SK-N-SH (cell line): ENCODE results near the gene LRRK2. TPM values are rescaled to one million over a fixed set of nuclear protein-coding genes. Genes with fewer than 3 reads are reported as not detected.

Experiments
- CTCF ChIA-PET: fragments of 300-600, 350-600 bp; formaldehyde crosslinking; extraction: SDS; loops from one replicate; lab custom pipeline; 2021; lab: Yijun Ruan, JAX
- POLR2A ChIA-PET: fragments of 350-600 bp; sonication (Branson Sonifier 250); formaldehyde crosslinking; extraction: SDS; loops from one replicate; lab custom pipeline; 2020; ENCODE audit warnings: antibody characterized with exemption, inconsistent platforms; lab: Yijun Ruan, JAX
- DNase-seq: peaks from one replicate; pipeline ENCODE4 v3.0.0; 2012
- H2AFZ ChIP-seq: fragments of 200-600 bp; sonication (generic); 2 replicates; pipeline ENCODE4 v1.8.1; 2016; ENCODE audit warnings: antibody characterized with exemption, mild to moderate bottlenecking, low read depth
- H3F3A ChIP-seq: fragments of 200-600 bp; sonication (generic); replicated peaks from 2 replicates; pipeline ENCODE3; 2016; ENCODE audit warnings: antibody characterized with exemption, mild to moderate bottlenecking; ENCODE audit not compliant: insufficient read depth
- H3K27ac ChIP-seq, 2 experiments: fragments of 200-500 bp in 1 of 2; fragments of 200-600 bp in 1 of 2; sonication (Bioruptor generic) in 1 of 2; sonication (generic), shearing (Covaris generic) in 1 of 2; 2 replicates each; pipeline versions ENCODE4 v1.5.1 to v1.6.1; 2014 to 2016; ENCODE audit warnings: low read depth in 2 of 2, inconsistent platforms in 1 of 2, low read length in 1 of 2, mild to moderate bottlenecking in 1 of 2, mixed read lengths in 1 of 2
- H3K27me3 ChIP-seq: fragments of 200-600 bp; sonication (generic), shearing (Covaris generic); 2 replicates; pipeline ENCODE4 v1.6.1; 2016; ENCODE audit warnings: mixed run types; ENCODE audit not compliant: insufficient read depth
- H3K36me3 ChIP-seq, 2 experiments: fragments of 200-500 bp in 1 of 2; fragments of 200-600 bp in 1 of 2; sonication (Bioruptor generic) in 1 of 2; sonication (generic) in 1 of 2; replicated peaks in 1 of 2; 2 replicates each; pipeline versions ENCODE3 to v1.5.1; 2014 to 2016; ENCODE audit warnings: low read length in 1 of 2, mild to moderate bottlenecking in 1 of 2; ENCODE audit not compliant: insufficient read depth in 2 of 2, control insufficient read depth in 1 of 2
- H3K4me1 ChIP-seq, 2 experiments: fragments of 200-500 bp in 1 of 2; fragments of 200-600 bp in 1 of 2; sonication (Bioruptor generic) in 1 of 2; sonication (generic), shearing (Covaris generic) in 1 of 2; 2 replicates each; pipeline versions ENCODE4 v1.5.1 to v1.6.1; 2014 to 2016; ENCODE audit warnings: low read depth in 1 of 2, low read length in 1 of 2, mixed run types in 1 of 2; ENCODE audit not compliant: insufficient read depth in 2 of 2, control insufficient read depth in 1 of 2
- H3K4me2 ChIP-seq: fragments of 200-600 bp; sonication (generic), shearing (Covaris generic); 2 replicates; pipeline ENCODE4 v1.6.1; 2017; ENCODE audit warnings: mixed run types
- H3K4me3 ChIP-seq, 2 experiments: fragments of 200-500 bp in 1 of 2; fragments of 200-600 bp in 1 of 2; sonication (Bioruptor generic) in 1 of 2; sonication (generic), shearing (Covaris generic) in 1 of 2; 2 replicates each; pipeline versions ENCODE4 v1.5.1 to v1.8.1; 2014 to 2016; ENCODE audit warnings: low read depth in 2 of 2, inconsistent platforms in 1 of 2, low read length in 1 of 2, mild to moderate bottlenecking in 1 of 2, mixed read lengths in 1 of 2, moderate library complexity in 1 of 2
- H3K79me2 ChIP-seq: fragments of 200-600 bp; sonication (generic); 2 replicates; pipeline ENCODE4 v1.8.1; 2017; ENCODE audit warnings: mild to moderate bottlenecking; ENCODE audit not compliant: insufficient read depth
- H3K9ac ChIP-seq: fragments of 200-600 bp; sonication (generic); 2 replicates; pipeline ENCODE4 v1.6.1; 2017; ENCODE audit warnings: mixed run types
- H3K9me2 ChIP-seq: fragments of 200-600 bp; sonication (generic); 2 replicates; pipeline ENCODE4 v1.6.1; 2017; ENCODE audit warnings: mixed run types
- H3K9me3 ChIP-seq: fragments of 200-600 bp; sonication (generic); 2 replicates; pipeline ENCODE4 v1.6.1; 2017; ENCODE audit warnings: mixed run types, mild to moderate bottlenecking, moderate library complexity
- H4K20me1 ChIP-seq: fragments of 200-600 bp; sonication (generic); 2 replicates; pipeline ENCODE4 v1.6.1; 2017; ENCODE audit warnings: mild to moderate bottlenecking, mixed run types; ENCODE audit not compliant: insufficient read depth
- ELF1 ChIP-seq: IDR thresholded peaks from 2 replicates; pipeline ENCODE4 v1.4.0; 2012
- EP300 ChIP-seq, 2 experiments: IDR thresholded peaks; 2 replicates each; pipeline versions ENCODE4 v1.4.0 to v1.6.1; 2012; ENCODE audit warnings: borderline replicate concordance in 1 of 2, low read depth in 1 of 2, low read length in 1 of 2
- EZH2phosphoT487 ChIP-seq: fragments of 200-600 bp; sonication (generic); IDR thresholded peaks from 2 replicates; pipeline ENCODE4 v1.6.1; 2017; ENCODE audit warnings: low read depth, mixed run types, mild to moderate bottlenecking, antibody characterized with exemption, moderate library complexity, borderline replicate concordance
- FOSL2 ChIP-seq: IDR thresholded peaks from 2 replicates; pipeline ENCODE4 v1.4.0; 2012; ENCODE audit warnings: low read depth, mild to moderate bottlenecking, moderate library complexity, borderline replicate concordance
- JUND ChIP-seq: IDR thresholded peaks from 2 replicates; pipeline ENCODE4 v1.4.0; 2012
- MEF2A ChIP-seq: IDR thresholded peaks from 2 replicates; pipeline ENCODE4 v1.4.0; 2012; ENCODE audit warnings: low read depth, borderline replicate concordance
- NFIC ChIP-seq: IDR thresholded peaks from 2 replicates; pipeline ENCODE4 v1.4.0; 2012; ENCODE audit warnings: borderline replicate concordance
- POLR2AphosphoS5 ChIP-seq: IDR thresholded peaks from 2 replicates; pipeline ENCODE4 v1.6.1; 2012; ENCODE audit warnings: low read depth, low read length
- RCOR1 ChIP-seq: fragments of 150-350 bp; IDR thresholded peaks from 2 replicates; pipeline ENCODE4 v1.6.1; 2017; ENCODE audit warnings: antibody characterized with exemption, low read length
- RFX5 ChIP-seq: IDR thresholded peaks from 2 replicates; pipeline ENCODE4 v1.6.1; 2012; ENCODE audit warnings: mild to moderate bottlenecking, improper control_type of control experiment, low read length
- USF1 ChIP-seq: IDR thresholded peaks from 2 replicates; pipeline ENCODE4 v1.4.0; 2012; ENCODE audit warnings: low read depth, borderline replicate concordance
- whole genome bisulfite sequencing: methylation state at CpG from one replicate; pipeline ENCODE4 v1.1.6; 2017; ENCODE audit warnings: low lambda C conversion rate; 5-methylcytosine and 5-hydroxymethylcytosine counted together
- polyA plus RNA-seq, 3 experiments: library from polyadenylated mRNA; depleted of rRNA; stranded (reverse); fragments of >200 nt; gene quantifications; 2 replicates each; pipeline ENCODE4 v1.2.3, GENCODE V29; 2012
- TF ChIP-seq, protein P1 (sequence below): IDR thresholded peaks from 2 replicates; pipeline ENCODE4; 2012
- TF ChIP-seq, protein P2 (sequence below): IDR thresholded peaks from 2 replicates; pipeline ENCODE4 v1.4.0; 2012; ENCODE audit warnings: low read depth

Gene LRRK2
- polyA plus RNA-seq, 1 of the 3 experiments (the other 2 are of a cell fraction), result 0.08 TPM

GRCh38 chr12:40343124-40343523 lies 118.3 kb downstream of the LRRK2 start:
- H3K79me2 ChIP-seq, result no peaks in the 10 kb centered on the region
- H2AFZ ChIP-seq, result no peak overlapping the region
- TF ChIP-seq NFIC (no peak), EP300 (IDR thresholded peaks at IDR 0.05; ENCODE audit: borderline replicate concordance in 1 of 2, low read depth in 1 of 2, low read length in 1 of 2) (no peak), RFX5 (no peak), USF1 (no peak), POLR2AphosphoS5 (no peak), ELF1 (no peak), EZH2phosphoT487 (no peak), MEF2A (no peak)
- TF ChIP-seq, protein P1, sequence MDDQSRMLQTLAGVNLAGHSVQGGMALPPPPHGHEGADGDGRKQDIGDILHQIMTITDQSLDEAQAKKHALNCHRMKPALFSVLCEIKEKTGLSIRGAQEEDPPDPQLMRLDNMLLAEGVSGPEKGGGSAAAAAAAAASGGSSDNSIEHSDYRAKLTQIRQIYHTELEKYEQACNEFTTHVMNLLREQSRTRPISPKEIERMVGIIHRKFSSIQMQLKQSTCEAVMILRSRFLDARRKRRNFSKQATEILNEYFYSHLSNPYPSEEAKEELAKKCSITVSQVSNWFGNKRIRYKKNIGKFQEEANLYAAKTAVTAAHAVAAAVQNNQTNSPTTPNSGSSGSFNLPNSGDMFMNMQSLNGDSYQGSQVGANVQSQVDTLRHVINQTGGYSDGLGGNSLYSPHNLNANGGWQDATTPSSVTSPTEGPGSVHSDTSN, result no peak
- TF ChIP-seq, all 33 proteins: peak for 0
- Histone ChIP-seq H3K4me3 (no peak overlapping the region), H3K4me1 (peaks cover 0 to 5% of the 10 kb centered on the region in 2 experiments; a peak in 1 of 4 replicates), H3F3A (no peaks in the 10 kb centered on the region), H3K9me3 (no peaks in the 10 kb centered on the region), H4K20me1 (no peaks in the 10 kb centered on the region), H3K36me3 (no peaks in the 10 kb centered on the region), H3K4me2 (no peak overlapping the region), H3K9ac (no peak overlapping the region), H3K9me2 (no peaks in the 10 kb centered on the region), H3K27ac (no peak overlapping the region), H3K27me3 (no peaks in the 10 kb centered on the region)
- WGBS, result 35% methylated on average over 4 of the region's 4 CpGs
- ChIA-PET POLR2A (no interaction called here), CTCF (no interaction called here)
- DNase-seq, result no peak

DNA sequence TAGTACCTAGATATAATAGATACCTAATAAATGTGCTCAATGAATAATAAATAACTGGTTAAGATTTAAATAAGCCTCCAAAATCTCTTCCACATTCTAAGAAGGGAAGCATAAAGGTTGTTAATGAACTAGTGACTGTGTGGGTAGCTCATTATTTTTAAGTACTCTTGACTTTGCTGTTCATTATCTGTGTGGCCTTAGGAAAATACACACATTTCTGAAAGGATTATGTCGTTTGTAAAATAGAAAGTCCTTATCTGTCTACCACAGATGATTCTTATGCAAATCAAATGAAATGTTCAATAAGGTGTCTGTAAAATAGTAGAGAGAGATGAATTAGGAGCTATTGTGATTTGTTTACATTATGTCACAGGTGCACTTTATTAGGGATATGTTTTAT lies 119.5 kb downstream of the LRRK2 start:
- Histone ChIP-seq H3K4me1 (peaks cover 0 to 5% of the 10 kb centered on the region in 2 experiments; a peak in 1 of 4 replicates), H3K9me3 (no peaks in the 10 kb centered on the region), H3K36me3 (no peaks in the 10 kb centered on the region), H3K4me3 (no peak overlapping the region), H3K27ac (no peak overlapping the region), H3K9ac (no peak overlapping the region), H4K20me1 (no peaks in the 10 kb centered on the region), H3K4me2 (no peak overlapping the region), H3F3A (no peaks in the 10 kb centered on the region), H3K9me2 (no peaks in the 10 kb centered on the region), H2AFZ (no peak overlapping the region), H3K27me3 (no peaks in the 10 kb centered on the region), H3K79me2 (no peaks in the 10 kb centered on the region)
- CTCF ChIA-PET, result interaction anchor here (1.2 to 1.5 kb wide), 2 partner anchors 19 to 31 kb away, joined by 3 to 4 read pairs; no protein-coding TSS in a partner anchor
- POLR2A ChIA-PET, result no interaction called here
- TF ChIP-seq RCOR1, result no peak
- no peak for TF ChIP-seq JUND
- TF ChIP-seq FOSL2, result no peak
- TF ChIP-seq, protein P2, sequence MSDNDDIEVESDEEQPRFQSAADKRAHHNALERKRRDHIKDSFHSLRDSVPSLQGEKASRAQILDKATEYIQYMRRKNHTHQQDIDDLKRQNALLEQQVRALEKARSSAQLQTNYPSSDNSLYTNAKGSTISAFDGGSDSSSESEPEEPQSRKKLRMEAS, result no peak
- DNase-seq, result no peak
- 19% methylated on average over 1 of the region's 1 CpG for WGBS
